ENCODE measurements around the gene RAB19. TPM values are rescaled to one million over a fixed set of nuclear protein-coding genes. Genes with fewer than 3 reads are reported as not detected.

The RAB19 gene
- not detected in 2 replicates for polyA plus RNA-seq
- polyA minus RNA-seq: not detected in 2 replicates

GRCh38 chr7:140403878-140404564, at the start of gene RAB19:
Gene RAB19, plus strand, starts transcription at chr7:140404058. Its CDS starts 3,589 bp downstream, at chr7:140407647.
- Histone ChIP-seq H3K27me3 (ENCODE audit: insufficient read depth, low read depth, low read length) (peaks cover 3% of the 10 kb centered on the region), H3K27ac (ENCODE audit: low read length) (no peak within 1 kb of the TSS), H3K9me3 (ENCODE audit: low read length) (no peaks in the 10 kb centered on the region), H3K4me3 (ENCODE audit: low read length) (peak within 1 kb of the TSS; percentile 41), H3K9ac (ENCODE audit: low read length) (no peak within 1 kb of the TSS), H3K79me2 (replicated peaks; ENCODE audit: insufficient read depth, low read length) (no peaks in the 10 kb centered on the region), H3K9me2 (ENCODE audit: insufficient read depth, low read length) (no peaks in the 10 kb centered on the region), H3F3A (ENCODE audit: insufficient read depth, low read length, poor library complexity, severe bottlenecking) (no peaks in the 10 kb centered on the region), H4K20me1 (ENCODE audit: insufficient read depth) (no peaks in the 10 kb centered on the region), H3K36me3 (ENCODE audit: insufficient read depth, low read length) (no peaks in the 10 kb centered on the region), H3K4me2 (ENCODE audit: low read length) (no peak within 1 kb of the TSS), H2AFZ (ENCODE audit: low read depth, low read length) (no peak within 1 kb of the TSS)
- TF ChIP-seq SMC3 (conservative IDR thresholded peaks at IDR 0.05; ENCODE audit: poor library complexity) (no peak), REST (IDR thresholded peaks at IDR 0.05; ENCODE audit: borderline replicate concordance) (no peak), MXI1 (conservative IDR thresholded peaks at IDR 0.05; ENCODE audit: poor library complexity, severe bottlenecking) (no peak), RAD21 (conservative IDR thresholded peaks at IDR 0.05) (no peak), POLR2AphosphoS5 (IDR thresholded peaks at IDR 0.05) (no peak), TAF1 (IDR thresholded peaks at IDR 0.05; ENCODE audit: low read depth) (no peak), EP300 (conservative IDR thresholded peaks at IDR 0.05; ENCODE audit: poor library complexity, severe bottlenecking) (no peak), EZH2 (IDR thresholded peaks at IDR 0.05; ENCODE audit: borderline replicate concordance, insufficient read depth, low read length, poor library complexity, severe bottlenecking) (no peak)
- TF ChIP-seq, protein P1, sequence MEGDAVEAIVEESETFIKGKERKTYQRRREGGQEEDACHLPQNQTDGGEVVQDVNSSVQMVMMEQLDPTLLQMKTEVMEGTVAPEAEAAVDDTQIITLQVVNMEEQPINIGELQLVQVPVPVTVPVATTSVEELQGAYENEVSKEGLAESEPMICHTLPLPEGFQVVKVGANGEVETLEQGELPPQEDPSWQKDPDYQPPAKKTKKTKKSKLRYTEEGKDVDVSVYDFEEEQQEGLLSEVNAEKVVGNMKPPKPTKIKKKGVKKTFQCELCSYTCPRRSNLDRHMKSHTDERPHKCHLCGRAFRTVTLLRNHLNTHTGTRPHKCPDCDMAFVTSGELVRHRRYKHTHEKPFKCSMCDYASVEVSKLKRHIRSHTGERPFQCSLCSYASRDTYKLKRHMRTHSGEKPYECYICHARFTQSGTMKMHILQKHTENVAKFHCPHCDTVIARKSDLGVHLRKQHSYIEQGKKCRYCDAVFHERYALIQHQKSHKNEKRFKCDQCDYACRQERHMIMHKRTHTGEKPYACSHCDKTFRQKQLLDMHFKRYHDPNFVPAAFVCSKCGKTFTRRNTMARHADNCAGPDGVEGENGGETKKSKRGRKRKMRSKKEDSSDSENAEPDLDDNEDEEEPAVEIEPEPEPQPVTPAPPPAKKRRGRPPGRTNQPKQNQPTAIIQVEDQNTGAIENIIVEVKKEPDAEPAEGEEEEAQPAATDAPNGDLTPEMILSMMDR (IDR thresholded peaks at IDR 0.05; ENCODE audit: poor library complexity, severe bottlenecking): no peak

GRCh38 chr7:140358024-140358411, 45.8 kb upstream of the RAB19 start:
- Histone ChIP-seq H3K9me3 (ENCODE audit: low read length) (no peaks in the 10 kb centered on the region), H3F3A (ENCODE audit: insufficient read depth, low read length, poor library complexity, severe bottlenecking) (no peaks in the 10 kb centered on the region), H3K4me2 (ENCODE audit: low read length) (no peak overlapping the region), H3K9ac (ENCODE audit: low read length) (no peak overlapping the region), H3K4me3 (ENCODE audit: low read length) (no peak overlapping the region), H3K36me3 (ENCODE audit: insufficient read depth, low read length) (no peaks in the 10 kb centered on the region), H3K9me2 (ENCODE audit: insufficient read depth, low read length) (no peaks in the 10 kb centered on the region), H3K79me2 (replicated peaks; ENCODE audit: insufficient read depth, low read length) (no peaks in the 10 kb centered on the region), H4K20me1 (ENCODE audit: insufficient read depth) (no peaks in the 10 kb centered on the region), H3K27me3 (ENCODE audit: insufficient read depth, low read depth, low read length) (no peaks in the 10 kb centered on the region), H2AFZ (ENCODE audit: low read depth, low read length) (no peak overlapping the region), H3K27ac (ENCODE audit: low read length) (no peak overlapping the region)
- no peak for TF ChIP-seq RAD21 (conservative IDR thresholded peaks at IDR 0.05)
